Neutrophil (primary cell): ENCODE data around the gene GIMAP7.

Source experiments
- H3K27ac ChIP-seq: fragments of 200-600 bp; sonication (generic); 2 replicates; pipeline ENCODE4 v1.5.1; 2016; ENCODE audit warnings: mild to moderate bottlenecking, moderate library complexity
- H3K27me3 ChIP-seq: fragments of 200-600 bp; sonication (generic); 2 replicates; pipeline ENCODE4 v1.6.0; 2016; ENCODE audit warnings: mild to moderate bottlenecking
- H3K36me3 ChIP-seq: fragments of 200-600 bp; sonication (generic); 2 replicates; pipeline ENCODE4 v1.5.1; 2017
- H3K4me1 ChIP-seq, 2 experiments: fragments of 200-600 bp in 1 of 2; sonication (generic) in 1 of 2; 1 replicate in 1 of 2; 2 replicates in 1 of 2; pipeline versions ENCODE4 v1.5.1 to v1.6.1; 2013 to 2016; ENCODE audit warnings: low read depth in 1 of 2, low read length in 1 of 2, mild to moderate bottlenecking in 1 of 2, moderate library complexity in 1 of 2; ENCODE audit not compliant: control insufficient read depth in 1 of 2, insufficient read depth in 1 of 2
- H3K4me3 ChIP-seq, 2 experiments: fragments of 200-600 bp in 1 of 2; sonication (generic) in 1 of 2; 1 replicate in 1 of 2; 2 replicates in 1 of 2; pipeline ENCODE4 v1.5.1; 2013 to 2016; ENCODE audit warnings: low read depth in 1 of 2, low read length in 1 of 2, mild to moderate bottlenecking in 1 of 2, moderate library complexity in 1 of 2
- H3K9me3 ChIP-seq: fragments of 200-600 bp; sonication (generic); 2 replicates; pipeline ENCODE4 v1.5.1; 2016
- TF ChIP-seq, protein P1 (sequence below): fragments of 200-600 bp; sonication (generic); IDR thresholded peaks from 2 replicates; pipeline ENCODE4 v1.5.1; 2016; ENCODE audit warnings: antibody characterized with exemption

Gene GIMAP7

DNA sequence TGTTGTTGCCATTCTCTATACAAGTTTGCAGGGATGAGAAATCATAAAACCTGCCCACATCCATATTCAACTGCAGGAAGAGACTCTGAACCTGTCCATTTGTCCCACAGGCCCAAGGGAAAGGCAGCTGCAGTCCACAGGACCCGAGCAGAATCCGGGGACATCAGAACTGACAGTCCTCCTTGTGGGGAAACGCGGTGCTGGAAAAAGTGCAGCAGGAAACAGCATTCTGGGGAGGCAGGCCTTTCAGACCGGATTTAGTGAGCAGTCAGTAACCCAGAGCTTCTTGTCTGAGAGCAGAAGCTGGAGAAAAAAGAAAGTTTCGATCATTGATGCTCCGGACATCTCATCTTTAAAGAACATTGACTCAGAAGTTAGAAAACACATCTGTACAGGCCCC, 40.8 kb upstream of the GIMAP7 start:
- no peaks in the 10 kb centered on the region for H3K27me3 ChIP-seq
- H3K4me3 ChIP-seq: no peak overlapping the region
- no peak overlapping the region for H3K27ac ChIP-seq
- no peaks in the 10 kb centered on the region for H3K9me3 ChIP-seq
- no peaks in the 10 kb centered on the region for H3K36me3 ChIP-seq
- TF ChIP-seq, protein P1, sequence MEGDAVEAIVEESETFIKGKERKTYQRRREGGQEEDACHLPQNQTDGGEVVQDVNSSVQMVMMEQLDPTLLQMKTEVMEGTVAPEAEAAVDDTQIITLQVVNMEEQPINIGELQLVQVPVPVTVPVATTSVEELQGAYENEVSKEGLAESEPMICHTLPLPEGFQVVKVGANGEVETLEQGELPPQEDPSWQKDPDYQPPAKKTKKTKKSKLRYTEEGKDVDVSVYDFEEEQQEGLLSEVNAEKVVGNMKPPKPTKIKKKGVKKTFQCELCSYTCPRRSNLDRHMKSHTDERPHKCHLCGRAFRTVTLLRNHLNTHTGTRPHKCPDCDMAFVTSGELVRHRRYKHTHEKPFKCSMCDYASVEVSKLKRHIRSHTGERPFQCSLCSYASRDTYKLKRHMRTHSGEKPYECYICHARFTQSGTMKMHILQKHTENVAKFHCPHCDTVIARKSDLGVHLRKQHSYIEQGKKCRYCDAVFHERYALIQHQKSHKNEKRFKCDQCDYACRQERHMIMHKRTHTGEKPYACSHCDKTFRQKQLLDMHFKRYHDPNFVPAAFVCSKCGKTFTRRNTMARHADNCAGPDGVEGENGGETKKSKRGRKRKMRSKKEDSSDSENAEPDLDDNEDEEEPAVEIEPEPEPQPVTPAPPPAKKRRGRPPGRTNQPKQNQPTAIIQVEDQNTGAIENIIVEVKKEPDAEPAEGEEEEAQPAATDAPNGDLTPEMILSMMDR: no peak
- H3K4me1 ChIP-seq: peaks cover 11% of the 10 kb centered on the region in 2 experiments

DNA sequence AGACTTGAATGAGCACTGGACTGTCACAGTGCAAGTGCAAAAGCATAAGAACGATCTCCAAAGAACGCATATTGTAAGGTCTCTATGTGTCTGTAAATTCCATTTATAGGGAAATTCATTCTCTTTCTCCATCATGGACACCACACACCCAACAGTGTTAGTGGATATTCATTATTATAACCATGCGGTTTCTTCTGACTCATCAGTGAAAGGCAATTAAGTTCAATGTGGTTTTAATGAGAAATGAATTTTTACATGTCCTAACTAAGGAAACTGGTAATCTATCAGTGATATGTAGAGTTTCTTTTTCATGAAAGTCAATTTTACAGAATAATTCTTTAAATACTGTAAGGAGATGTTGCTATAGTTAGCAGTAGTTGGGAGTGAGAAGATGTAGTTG, 38.4 kb upstream of the GIMAP7 start:
- H3K27ac ChIP-seq: no peak overlapping the region
- H3K4me1 ChIP-seq: peaks cover 34 to 35% of the 10 kb centered on the region in 2 experiments
- no peaks in the 10 kb centered on the region for H3K36me3 ChIP-seq
- H3K9me3 ChIP-seq: no peaks in the 10 kb centered on the region
- H3K4me3 ChIP-seq: no peak overlapping the region
- H3K27me3 ChIP-seq: no peaks in the 10 kb centered on the region
- TF ChIP-seq, protein P1: no peak

DNA sequence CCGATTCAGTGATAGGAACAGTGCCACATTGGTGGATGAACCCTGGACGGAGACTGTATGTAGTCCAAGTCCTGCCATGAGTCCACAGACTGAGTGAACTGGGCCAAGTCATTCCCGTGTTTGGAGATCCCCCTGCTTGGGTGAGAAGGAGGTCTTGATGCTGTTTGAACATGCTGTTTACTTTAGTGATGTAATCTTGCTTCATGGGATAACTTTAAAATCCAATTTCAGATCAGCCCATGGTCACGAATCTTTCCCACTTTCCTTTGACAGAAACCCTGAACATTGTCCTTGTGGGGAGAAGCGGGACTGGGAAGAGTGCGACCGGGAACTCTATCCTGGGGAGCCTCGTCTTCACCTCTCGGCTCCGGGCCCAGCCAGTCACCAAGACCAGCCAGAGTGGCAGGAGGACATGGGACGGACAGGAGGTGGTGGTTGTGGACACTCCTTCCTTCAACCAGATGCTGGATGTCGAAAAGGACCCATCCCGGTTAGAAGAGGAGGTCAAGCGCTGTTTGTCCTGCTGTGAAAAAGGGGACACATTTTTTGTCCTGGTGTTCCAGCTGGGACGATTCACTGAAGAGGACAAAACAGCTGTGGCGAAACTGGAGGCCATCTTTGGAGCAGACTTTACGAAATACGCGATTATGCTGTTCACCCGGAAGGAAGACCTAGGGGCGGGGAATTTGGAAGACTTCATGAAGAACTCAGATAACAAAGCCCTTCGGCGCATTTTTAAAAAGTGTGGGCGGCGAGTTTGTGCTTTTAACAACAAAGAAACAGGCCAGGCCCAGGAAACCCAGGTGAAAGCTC, 37.6 kb upstream of the GIMAP7 start:
- Histone ChIP-seq H3K4me3 (no peak overlapping the region), H3K4me1 (peaks cover 42% of the 10 kb centered on the region in 2 experiments), H3K9me3 (no peaks in the 10 kb centered on the region), H3K27ac (no peak overlapping the region), H3K27me3 (no peaks in the 10 kb centered on the region), H3K36me3 (no peaks in the 10 kb centered on the region)
- TF ChIP-seq, protein P1: no peak

DNA sequence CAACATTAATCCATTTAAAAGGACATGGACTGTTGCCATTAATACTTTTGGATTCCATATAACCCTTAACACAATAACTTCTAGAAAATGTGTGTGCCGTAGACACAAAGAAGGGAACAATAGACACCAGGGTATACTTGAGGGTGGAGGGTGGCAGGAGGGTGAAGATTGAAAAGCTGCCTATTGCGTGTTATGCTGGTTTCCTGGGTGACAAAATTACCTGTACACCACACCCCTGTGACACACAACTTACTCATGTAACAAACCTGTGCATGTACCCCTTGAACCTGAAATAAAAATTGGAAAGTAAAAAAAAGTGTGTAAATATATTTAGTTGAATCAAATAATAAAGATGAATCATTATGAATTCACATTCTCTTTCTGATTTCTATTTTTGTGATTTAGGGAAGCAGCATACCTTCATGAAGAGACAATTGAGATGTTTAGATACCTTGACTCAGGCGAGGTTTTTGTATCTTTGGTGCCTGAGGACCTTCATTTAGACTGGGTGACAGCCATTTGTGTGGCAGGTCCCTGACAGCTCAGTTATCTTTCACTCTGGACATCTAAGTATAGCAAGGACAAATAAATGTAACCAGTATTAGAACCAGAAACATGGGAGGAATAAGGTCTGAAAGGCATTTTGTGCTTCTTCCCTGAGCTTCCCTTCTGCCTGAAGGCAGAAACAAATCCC, 35.5 kb upstream of the GIMAP7 start:
- Histone ChIP-seq H3K4me3 (no peak overlapping the region), H3K27me3 (no peaks in the 10 kb centered on the region), H3K36me3 (no peaks in the 10 kb centered on the region), H3K4me1 (peaks cover 63 to 64% of the 10 kb centered on the region in 2 experiments), H3K9me3 (no peaks in the 10 kb centered on the region), H3K27ac (peak overlapping the region; percentile 61)
- TF ChIP-seq, protein P1: no peak

DNA sequence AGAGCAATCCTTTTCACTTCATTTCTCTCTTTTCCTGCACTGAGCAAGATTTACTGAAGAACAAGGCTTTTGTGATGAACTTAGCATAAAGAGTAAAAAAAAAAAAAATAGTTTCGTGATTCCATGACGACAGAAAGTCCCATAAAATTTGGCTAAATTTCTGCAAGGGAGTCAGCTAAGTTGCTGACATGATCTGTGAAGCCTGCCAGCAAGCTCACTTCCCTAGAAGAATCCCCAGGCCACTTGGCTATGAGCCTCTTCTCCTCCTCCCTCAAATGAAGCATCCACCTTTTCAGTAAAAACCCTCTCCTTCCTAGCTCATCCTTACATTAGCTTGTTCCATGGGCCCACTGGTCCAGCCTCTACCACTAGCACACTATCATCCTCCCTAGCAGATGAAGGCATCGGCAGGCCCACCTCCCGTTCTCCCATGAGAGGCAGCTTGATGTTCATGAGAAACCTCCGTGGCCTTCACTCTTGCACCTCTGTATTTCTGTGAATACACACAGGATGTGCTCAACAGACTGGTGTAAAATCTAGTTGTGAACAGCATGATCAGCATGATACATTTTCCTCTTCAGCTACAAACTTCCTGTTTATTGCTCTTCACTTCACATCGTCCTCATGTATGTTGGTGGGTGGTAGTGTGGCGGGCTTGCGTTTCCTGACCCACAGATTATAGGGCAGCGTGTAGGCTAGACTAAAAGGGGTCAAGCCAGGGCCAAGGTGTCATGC, 33.3 kb upstream of the GIMAP7 start:
- H3K36me3 ChIP-seq: no peaks in the 10 kb centered on the region
- H3K4me3 ChIP-seq: peak overlapping the region in 1 of 2 experiments; percentile 5
- H3K27me3 ChIP-seq: no peaks in the 10 kb centered on the region
- H3K4me1 ChIP-seq: peaks cover 75 to 80% of the 10 kb centered on the region in 2 experiments
- H3K9me3 ChIP-seq: no peaks in the 10 kb centered on the region
- peak overlapping the region; percentile 76 for H3K27ac ChIP-seq
- TF ChIP-seq, protein P1: no peak
